OCI-M2 (cell line): Measurements from ENCODE around the gene HK1.

Source experiments
- DNase-seq: peaks from one replicate; lab custom pipeline; 2025; ENCODE audit not compliant: unreplicated experiment; lab: John Stamatoyannopoulos, UW

Gene HK1

DNA sequence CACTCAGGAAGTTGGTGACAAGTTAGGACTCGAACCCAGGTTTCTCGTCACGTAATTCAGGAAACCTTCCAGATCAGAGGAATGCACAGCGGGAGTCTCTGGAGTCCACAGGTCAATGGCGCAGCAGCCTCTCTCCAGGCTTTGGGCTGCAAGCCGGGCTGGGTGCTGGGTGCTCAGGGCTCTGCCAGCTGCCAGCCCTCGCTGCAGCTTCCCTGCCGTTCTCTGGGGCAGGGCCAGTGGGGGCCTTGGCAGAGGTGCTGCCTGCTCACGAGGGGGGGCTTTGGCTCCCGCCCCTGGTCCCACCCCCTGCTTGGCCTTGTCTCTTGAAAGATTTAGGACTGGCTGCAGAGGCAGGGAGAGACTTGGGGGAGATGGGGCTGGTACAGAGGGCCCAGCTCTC lies 138.4 kb downstream of the HK1 start, which contains the start of gene TACR2:
Gene TACR2 (minus strand): TSS at position 224 of the 400 bp plus-strand sequence. CDS start 595 bp downstream, outside the sequence.
- DNase-seq, result no peak

DNA sequence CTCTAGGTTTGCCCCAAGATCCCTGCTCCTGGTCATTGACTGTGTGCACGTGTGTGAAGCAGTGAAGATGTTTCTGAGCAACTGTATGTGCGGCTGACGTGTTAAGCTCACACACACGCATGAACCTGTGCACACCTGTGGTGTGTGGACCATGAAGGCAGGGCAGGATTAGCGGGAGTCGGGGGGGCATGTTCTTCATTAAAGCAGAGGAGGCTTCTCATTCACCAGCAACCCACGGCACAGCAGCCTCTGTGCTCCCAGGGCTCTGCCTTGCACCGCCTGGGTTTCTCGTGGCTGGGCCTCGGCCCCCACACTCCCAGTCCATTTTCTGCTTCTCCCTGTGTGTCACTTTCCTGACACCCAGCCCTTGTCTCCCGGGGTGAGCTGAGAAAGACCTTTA lies 139.2 kb downstream of the HK1 start:
- DNase-seq, result no peak

DNA sequence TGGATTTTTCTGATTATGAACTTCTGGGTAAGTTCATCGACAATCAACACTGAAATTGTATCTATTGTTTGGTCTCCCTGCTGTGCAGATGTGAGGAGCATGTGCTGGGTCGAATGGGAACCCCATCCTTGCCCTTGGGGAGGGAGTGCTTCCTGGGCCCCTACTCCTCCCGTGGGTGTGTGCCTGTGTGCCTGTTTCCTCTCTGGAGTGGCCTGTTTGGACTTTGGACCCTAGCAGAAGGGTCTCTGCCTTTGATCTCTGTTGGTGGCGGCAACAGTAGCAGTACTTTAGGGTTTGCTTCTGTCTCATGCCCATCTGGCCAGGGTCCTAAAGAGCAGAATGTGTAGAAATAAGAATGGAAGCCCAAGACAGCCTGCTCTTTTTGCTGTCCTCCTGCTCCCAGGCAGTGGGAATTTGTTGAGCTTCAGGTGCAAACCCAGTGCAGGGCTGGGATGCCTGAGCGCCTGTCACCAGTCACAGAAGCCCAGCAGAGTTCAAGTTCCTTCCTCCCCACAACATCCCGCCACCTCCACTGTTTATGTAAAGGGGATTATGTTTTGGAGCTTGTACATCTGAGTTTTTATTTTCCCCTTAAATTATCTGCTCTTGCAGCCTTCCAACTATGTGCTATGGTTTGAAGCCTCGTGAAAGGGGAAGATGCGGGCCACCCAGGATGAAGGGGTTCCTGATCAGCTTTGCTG lies 139.9 kb downstream of the HK1 start:
- no peak for DNase-seq

DNA sequence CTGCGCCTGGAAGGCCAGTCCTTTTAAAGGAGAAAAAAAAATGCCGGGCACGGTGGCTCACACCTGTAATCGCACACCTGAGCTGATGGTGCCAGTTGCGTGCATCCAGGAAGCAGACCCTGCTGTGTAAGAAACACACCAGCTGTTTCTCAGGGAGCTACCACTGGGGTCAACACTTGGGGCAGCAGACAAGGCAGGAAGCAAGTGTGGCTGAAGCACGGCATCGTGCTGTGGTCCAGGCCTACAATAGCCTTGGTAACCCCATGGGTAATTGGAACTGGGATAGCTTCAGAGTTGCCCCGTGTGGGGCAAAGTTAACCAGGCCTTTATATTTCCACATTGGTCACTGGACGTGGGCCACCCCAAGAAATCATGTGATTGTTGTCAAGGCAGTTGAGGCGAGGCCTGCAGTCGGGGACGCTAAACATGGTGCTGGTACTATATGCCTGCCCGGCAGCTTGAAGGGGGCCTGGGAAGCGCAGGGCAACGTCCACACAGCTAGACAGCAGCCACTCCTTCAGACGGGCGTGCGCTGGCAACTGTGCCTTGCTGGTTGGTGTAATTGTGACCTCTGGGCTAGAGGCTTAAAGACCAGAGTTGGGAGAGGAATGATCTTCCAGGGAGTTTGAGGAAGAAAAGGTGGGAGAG lies 140.9 kb downstream of the HK1 start:
- no peak for DNase-seq

DNA sequence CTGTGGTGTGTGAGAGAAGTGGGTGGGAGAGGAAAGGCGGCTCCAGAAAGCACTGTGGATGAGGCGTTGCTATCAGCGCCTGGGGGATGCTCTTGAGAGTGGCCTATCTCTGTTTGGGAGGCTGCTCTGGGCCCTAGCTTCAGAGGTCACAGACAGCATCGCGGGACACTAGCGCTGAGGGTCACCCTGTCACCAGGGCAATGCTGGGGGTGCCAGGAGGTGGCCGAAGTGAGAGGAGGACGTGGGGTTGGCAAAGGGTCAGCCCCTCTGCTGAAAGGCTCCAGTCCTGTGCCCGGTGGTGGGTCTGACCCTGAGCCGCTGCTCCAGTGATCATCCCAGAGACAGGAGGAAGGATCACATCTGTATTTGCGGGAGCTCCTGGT lies 141.4 kb downstream of the HK1 start:
- no peak for DNase-seq

DNA sequence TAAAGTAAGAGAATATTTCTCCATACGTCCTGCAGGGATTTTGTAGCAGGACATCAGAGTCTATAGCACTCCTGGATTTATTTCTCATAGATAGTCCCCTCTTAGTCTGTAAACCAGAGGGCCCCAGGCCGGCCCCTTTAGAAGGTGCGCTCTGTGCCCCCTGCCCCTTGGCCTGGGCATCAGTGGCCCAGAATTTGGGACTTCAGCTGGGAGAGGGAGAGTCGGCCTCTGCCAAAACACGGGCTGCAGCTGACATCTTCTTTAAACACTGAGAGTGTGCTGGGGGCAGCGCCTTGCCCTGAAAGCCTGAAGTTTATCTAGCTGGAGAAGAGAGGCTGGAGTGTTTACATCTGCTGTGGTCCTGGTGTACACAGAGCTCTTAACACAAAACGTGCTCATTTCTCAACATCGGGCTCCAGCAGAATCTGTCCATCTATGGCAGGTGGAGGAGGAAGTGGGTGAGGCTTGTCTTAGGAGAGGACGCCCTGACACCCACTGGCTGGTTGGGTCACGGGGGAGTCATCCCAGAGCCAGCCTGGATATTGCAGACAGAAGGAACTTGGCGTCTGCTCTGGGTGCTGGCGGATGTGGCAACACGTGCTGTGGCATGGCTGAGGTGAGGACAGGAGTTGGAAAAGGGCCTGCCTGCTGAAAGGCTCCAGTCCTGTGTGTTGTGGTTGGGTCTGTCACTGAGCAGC lies 143.5 kb downstream of the HK1 start:
- DNase-seq, result no peak

DNA sequence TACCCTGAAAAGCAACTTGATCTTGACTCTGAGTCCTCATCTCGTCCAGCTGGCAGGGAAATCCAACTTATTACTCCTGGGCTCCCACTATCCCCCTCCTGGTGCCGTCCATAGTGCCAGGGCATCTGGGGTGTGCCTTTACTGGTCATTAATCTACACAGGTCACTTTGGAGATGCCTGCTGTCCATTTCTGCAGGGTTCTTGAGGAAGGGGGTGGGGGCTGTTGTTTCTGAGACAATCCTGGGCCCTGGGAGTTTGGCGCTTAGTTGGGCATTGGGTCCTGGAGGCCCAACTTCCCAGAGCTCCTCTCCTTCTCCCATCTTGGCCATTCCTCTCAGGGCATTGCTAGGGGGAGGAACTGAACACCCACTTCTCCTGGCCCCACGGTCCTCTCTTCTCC lies 144.4 kb downstream of the HK1 start:
- DNase-seq, result no peak

DNA sequence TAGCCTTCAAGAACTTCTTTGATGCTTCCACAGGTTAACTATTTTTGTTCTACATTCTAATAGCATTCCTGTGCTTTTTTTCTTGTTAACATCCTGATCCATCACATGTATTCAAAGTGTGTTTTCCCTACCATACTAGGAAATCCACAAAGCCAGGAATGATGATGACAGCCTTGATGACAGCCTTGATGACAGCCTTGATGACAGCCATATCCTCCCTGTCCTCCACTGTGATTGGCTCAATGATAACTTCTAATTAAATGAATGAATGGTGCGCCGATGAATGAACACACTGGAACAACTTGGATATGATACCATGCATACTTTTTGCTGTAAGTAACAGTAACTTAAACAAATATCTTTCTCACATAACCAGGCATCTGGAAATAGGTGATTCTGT lies 146.7 kb downstream of the HK1 start:
- DNase-seq, result no peak

DNA sequence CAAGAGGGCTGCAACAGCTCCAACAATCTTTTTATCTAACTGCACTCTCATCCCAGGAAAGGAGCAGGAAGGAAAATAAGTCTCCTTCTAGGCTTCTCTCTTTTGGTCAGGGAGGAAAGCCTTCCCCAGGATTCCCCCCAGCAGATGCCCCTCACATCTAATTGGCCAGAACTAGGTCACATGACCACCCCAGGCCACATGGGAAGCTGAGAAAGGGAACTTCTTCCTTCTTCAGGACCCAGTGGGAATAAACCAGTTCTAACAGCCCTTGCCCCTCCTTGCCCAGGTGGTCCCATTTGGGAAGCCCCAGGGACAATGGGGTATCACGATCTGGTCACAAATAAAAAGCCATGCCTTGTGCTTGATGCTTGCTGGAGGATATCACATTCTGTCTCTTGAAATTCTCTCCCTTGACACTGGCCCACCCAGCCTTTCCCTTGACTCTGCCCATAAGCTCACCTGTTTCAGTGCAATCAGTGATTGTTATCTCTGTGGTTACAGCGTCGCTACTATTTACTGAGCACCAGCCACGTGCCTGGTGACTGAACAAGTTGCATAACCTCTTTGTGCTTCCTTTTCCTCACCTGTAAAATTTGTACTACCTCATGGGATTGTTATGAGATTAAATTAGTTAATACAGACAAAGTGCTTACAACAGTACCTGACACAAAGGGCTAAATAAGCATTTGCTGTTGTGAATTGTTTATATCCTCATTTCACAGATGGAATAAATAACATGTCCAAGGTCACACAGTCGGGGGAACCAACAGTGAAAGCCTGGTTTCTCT lies 147.4 kb downstream of the HK1 start:
- DNase-seq, result no peak

DNA sequence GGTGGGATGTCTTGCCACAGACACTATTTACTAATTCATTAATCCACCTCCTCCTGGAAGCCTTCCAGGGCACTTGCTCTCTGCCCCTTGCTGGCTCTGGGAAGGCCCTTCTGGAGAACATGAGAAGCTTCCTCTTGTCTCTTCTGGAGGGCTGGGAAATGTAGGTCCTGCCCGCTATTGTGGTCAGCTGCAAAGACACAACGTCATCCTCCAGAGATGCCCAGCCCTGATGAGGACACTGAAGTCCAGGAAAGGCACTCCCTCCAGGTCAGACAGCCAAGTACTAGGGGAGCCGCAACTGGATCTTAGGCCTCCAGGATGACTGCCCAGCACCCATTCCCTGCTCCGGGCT lies 148.1 kb downstream of the HK1 start:
- no peak for DNase-seq

DNA sequence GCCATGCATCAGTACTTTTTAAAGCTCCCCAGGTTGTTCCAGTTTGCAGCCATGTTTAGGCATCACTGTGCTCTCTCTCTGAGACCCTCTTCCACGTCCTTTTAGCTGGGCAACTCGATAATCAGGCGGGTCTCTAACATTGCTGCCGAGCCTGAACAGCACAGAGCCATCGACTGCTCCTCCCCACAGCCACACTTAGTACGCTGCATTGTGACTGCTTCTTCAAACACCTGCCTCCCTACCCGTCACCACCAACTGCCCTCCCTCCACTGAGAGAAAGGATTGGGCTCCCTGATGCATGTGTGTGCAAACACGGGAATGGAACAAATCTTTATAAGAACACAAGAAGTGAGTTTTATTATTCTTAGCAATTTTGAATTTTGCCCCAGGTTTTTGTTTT lies 149.9 kb downstream of the HK1 start:
- no peak for DNase-seq

DNA sequence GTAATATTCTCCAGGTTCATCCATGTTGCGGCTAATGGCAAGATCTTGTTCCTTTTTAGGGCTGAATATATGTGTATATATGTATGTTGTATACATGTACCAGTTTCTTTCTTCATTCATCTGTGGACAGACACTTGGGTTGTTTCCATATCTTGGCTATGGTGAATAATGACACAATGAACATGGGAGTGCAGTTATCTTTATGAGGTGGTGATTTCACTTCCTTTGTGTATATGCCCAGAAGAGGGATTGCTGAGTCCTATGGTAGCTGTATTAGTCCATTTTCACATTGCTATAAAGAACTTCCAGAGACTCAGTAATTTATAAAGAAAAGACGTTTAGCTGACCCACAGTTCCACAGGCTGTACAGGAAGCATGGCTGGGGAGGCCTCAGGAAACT lies 155.9 kb downstream of the HK1 start:
- DNase-seq, result no peak

DNA sequence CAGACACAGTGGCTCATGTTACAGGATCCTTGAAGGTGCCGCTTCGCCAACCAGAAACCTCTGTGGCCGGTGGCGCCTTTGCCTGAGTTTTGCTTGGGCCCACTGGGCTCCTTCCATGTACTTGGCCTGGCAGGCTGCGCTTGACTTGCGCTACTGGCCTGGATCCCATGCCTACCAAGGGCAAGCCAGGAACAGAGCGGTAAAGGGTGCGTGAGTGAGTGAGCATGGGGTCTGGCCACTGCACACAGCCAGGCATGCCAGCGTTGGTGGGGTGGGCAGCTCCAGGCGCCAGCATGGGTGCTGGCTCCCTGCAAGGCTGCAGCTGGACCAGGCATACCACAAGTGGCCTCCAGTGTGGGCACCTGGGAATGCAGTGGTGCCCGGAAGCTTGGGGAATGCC lies 156.6 kb downstream of the HK1 start:
- no peak for DNase-seq

DNA sequence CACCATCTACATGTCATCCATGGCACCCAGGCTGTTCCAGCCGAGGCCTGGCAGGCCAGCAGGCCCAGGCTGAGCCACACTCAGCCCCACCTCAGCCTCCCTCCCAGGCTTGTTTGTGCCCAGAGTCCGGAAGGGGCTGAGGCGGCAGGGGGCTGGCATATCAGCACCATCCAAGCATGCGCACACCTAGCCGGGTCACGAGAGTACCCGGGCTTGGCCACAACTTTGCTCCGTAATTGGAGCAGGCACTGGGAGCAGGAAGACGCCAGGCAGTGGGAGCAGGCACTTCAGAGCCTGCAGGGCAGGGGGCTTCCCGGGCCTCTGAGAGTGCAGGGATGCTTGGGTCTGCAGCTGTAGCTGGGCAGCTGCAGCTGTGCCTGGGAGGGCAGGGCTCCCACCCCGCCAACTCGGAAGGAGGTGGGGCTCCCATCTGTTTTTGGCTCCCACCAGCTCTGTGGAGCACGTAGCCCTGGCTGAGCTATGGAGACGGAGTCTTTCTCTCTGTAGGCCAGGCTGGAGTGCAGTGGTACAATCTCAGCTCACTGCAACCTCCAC lies 157.7 kb downstream of the HK1 start:
- no peak for DNase-seq

DNA sequence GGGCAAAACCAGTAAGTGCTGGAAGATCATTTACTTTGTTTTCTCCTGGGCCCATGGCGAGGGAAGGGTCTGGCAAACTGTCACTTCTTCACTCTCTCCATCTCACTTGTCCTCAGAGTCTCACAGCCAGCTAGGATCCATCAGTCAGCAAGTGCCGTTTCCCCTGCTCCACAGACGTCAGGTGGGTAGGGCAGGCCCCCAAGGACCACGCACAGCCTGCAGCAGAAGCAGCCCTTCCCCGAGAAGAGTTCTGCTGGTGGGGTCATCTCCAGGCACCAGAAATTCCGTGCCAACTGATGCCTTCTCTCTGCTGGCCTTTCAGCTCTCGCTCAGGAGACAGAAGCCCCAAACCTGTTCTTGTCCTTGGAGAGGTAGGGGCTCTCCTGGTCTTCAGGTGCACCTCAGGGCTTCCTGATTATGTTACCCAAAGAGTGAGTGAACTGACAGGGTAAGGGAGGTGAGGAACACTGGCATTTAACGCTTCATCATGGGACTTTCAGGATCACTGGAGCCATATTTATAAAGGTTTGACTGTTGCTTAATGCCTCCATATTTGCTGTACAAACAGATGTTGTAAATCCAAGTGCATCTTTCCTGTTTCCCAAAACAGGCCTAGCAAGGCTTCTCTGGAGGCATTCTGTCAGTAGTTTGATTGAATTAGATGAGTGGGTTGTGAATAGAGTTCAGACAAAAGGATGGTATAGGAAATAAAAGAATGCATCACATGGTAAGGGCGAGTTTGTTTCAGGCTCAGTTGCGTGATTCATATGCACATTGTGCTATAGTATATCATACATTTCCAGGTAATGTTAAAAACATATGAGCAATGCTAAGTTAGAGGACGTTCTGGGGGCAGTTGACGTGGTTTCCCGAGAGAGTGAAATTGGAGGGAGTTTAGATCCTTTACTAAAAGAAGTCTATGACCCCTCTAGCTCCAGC lies 159.3 kb downstream of the HK1 start:
- DNase-seq, result no peak

DNA sequence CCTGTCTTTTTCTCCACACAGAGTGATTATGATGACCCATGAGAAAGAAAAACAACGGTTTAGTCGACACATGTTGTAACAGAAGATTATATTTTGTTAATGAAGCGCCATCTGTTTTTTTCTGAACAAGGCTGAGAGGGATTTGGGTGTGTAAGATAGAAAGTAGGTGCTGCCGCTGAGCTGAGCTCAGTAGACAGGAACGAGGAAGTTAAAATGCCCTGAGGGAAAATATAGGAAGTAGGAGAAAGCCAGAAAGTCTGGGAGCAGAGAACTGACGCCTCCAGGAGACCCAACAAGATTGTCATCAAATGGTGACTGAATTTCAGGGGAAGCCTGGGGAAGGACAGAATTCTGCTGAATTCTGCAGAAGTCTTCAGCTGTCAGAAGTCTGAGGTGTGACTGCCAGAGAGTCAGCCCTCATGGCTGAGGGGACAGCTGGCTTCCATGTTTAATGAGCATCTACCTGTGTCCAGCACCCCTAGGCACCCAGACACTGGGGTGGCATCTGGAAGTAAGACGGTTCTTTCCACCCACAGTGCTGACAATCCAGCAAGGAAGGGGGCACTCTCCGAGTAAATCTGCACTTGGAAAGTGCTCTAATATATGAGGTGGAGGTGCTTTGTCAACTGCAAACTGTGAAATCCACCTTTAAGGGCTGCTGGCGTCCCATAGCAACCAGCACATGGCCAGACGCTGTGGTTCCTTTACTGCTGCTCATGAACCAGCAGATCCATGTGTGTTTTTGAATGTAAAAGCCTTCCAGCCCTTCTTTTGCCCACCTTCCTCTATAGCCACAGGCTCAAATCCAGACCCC lies 160.4 kb downstream of the HK1 start:
- no peak for DNase-seq

DNA sequence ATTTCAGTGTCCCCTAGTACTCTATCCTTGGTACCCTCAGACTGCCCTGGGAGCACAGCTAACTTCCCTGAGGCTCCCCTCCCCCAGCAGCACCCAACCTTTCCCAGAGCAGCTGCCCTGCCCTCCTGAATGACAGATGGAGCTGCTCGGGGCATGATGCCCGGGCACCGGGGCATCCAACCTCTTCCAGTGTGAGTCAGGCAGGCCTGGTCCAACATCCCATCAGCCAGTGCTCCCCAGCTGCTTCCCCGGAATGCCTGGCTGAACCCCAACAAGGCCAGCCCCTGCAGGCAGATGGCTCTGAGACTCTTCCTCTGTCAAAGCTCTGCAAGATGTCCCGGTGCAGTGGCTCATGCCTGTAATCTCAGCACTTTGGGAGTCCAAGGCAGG lies 161.0 kb downstream of the HK1 start:
- no peak for DNase-seq

DNA sequence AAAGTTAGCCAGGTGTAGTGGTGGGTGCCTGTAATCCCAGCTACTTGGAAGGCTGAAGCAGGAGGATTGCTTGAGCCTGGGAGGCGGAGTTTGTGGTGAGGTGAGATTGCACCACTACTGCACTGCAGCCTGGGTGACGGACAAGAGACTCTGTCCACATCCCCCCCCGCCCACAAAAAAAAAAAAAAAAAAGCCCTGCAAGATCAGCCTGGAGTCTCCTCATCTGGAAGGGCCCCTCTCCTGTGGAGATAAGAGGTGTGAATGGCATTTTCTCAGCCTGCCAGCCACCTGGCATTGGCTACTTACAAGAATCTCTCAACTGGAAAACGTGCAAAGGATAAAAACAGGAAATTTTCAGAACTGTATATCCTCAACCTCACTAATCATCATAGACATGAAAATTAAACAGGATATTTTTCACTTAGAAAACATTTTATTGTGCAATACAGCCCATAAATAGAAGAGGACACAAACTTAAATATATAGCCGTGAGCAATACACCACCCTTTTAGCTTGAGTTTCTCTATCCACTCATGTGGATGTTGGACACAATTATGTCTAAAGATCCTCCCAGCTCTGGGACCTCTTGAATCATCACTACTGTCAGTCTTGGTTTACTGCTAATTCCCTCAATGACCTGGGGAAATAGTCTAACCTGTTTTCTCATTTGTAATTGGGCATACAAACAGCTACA lies 161.7 kb downstream of the HK1 start:
- DNase-seq, result no peak

DNA sequence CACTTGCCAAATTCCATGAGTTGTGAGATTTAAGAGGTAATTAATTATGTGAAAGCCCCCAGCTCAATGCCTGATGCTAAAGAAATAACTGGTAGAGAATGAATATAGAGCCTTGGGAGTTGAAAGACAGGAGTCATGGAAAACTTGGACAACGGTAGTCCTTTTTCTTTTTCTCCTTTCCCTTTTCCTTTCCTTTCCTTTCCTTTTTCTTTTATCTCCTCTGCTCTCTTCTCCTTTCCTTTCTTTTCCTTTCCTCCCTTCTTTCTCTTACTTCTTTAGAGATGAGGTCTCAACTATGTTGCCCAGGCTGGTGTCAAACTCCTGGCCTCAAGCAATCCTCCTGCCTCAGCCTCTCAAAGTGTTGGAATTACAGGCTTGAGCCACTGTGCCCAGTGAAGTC lies 165.1 kb downstream of the HK1 start:
- DNase-seq, result no peak
